ENCODE data around the gene KLKB1.
"Not testable (repeated sequence)": the region's sequence is repeated elsewhere in the genome, so short reads cannot be mapped to it uniquely, and the experiment has no call there.

KLKB1 gene

DNA sequence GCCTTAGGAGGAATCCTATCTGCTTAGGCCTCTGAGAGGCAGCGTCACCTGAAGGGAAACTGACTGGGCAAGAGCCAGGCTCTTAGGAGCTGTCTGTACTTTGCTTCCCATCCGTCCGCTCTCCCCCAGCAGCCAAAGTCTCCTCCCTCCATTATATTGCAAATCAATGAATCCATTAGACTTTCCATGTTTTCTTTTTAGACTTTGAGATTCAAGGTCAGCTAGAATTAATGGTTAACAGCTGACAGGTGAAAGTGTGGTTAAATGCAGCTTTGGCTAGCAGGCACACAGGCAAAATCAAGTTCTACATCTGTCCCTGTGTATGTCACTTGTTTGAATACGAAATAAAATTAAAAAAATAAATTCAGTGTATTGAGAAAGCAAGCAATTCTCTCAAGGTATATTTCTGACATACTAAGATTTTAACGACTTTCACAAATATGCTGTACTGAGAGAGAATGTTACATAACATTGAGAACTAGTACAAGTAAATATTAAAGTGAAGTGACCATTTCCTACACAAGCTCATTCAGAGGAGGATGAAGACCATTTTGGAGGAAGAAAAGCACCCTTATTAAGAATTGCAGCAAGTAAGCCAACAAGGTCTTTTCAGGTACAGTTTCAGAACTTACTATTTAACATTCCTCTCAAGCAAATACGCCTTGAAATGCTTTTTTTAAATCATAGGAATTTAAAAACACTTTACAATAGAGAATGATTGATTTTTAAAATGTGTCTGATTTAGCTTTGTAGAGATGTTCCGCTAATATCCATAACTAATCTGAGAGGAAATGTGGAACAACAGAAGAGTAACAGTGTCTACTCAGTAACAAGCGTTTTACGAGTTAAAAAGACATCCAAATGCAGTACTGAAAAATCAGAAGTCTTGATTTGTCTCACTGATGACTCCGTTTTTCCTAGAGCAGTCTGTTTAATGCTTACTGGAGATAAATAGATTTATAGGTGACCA is 38.7 kb downstream of the KLKB1 start, which contains the start of gene F11:
Gene F11 (plus strand): TSS at position 507 of the 970 bp plus-strand sequence. CDS start 948 bp downstream, outside the sequence.
- DNase-seq (ENCODE audit: low read depth), result no peak

DNA sequence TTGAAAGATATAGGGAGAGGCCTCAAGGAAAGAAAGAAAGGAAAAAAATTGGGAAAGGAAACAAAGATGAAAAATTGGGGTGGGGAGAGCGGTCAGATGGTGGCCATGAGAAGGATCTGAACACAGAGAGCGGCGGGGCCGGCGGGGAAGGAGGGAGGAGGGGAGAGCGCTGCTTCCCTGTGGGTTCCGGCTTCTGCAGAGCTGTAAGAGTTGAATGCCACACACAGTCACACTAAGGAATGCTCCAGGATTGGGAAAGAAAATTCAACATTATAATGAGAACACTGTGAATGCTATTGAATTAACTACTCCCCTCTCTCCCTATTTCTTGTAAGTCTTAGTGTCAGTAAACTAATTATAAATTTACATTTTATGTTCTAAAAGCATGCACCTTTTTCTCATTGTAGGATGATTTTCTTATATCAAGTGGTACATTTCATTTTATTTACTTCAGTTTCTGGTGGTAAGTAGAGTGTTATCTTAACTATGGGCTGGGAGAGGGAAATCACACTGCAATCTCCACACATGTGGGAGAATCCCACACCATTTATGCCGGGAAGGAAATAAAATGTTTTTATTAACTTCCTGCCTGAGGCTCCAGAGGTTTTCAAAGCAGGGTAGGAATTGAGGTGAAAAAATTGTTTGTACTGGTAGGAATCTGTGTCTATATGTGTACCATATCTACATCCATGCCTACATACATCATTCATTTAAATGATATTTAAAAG is 39.6 kb downstream of the KLKB1 start:
- no peak for DNase-seq (ENCODE audit: low read depth)

DNA sequence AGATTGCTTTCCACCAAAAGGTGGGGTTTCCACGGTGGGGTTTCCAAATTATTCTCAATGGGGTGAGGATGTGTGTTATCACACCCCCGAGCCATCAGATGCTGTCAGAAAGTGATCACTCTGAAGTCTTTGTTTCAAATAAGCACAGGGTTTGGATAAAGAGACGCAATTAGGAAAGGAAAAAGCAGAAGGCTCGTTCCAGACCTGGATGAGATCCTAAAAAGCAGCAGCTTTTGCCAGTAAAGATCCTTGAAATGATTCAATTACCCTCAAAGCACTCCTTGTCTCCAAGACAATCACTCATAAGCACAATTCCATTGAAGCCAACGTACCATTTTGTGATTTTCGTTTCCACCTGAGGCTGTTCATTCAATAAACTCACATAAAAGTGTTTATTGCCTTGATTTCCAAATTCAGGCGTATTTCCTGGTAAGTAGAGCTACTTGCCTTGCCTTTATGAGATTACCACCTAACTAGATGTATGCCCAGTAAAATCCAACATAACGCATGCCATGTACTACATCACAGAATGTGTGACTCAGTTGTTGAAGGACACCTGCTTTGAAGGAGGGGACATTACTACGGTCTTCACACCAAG is 43.9 kb downstream of the KLKB1 start:
- DNase-seq (ENCODE audit: low read depth), result no peak

DNA sequence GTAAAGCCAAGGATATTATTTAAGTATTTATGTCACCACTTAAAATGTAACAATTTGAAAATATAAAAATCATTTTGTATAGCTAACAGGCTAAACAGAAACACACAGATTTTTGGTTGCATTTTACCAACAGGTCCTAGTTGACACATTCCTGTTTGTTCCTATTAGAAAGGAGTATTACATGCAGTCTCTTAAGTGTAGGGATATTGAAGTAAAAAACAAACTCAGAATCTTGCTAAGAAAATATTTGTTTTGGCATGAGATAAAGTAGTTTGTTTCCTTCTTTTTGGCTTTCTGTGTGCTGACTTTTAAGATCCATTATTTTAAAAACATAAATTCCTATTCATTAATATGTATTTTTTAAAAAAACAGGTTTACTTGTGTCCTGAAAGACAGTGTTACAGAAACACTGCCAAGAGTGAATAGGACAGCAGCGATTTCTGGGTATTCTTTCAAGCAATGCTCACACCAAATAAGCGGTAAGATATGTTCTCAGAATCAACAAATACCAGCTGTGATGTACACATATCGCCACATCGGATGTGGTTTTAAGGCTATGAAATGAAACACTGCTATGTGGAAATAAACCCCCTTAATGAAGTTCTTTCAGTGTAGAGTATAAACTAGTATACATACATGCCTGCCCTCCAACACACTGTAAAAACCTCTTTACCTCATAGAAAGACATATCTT is 45.5 kb downstream of the KLKB1 start:
- no peak for DNase-seq (ENCODE audit: low read depth)

DNA sequence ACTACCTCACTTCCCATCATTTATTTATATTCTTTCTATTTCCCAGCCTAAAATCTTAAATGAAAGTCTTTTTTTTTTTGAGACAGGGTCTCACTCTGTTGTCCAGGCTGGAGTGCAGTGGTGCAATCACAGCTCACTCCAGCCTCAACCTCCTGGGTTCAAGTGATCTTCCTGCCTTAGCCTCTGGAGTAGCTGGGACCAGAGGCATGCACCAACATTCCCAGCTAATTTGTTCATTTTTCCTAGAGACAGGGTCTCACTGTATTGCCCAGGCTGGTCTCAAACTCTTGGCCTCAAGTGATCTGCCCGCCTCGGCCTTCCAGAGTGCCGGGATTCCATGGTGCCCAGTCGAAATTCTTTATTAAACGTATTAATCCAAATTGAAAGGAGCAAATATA is 46.1 kb downstream of the KLKB1 start:
- DNase-seq (ENCODE audit: low read depth), result not testable (repeated sequence)

DNA sequence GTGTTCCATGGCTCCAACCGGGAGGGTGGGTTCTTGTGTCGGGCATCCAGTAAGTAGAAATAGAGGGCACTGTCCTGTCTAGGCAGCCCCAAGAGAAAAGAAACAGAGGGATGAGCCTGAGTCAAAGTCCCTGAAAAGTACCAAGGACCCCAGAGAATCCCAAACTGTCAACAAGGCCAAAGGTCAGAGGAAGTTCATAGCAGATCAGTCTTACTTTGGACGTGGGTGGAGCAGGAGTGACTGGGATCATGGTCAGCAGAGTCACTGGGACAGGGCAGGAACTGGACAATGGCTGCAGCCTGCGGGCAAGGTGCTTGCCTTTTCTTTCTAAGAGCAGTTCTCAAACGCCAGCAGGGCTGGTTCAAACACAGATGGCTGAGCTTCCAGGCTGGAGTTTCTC is 56.0 kb downstream of the KLKB1 start:
- DNase-seq (ENCODE audit: low read depth), result no peak

DNA sequence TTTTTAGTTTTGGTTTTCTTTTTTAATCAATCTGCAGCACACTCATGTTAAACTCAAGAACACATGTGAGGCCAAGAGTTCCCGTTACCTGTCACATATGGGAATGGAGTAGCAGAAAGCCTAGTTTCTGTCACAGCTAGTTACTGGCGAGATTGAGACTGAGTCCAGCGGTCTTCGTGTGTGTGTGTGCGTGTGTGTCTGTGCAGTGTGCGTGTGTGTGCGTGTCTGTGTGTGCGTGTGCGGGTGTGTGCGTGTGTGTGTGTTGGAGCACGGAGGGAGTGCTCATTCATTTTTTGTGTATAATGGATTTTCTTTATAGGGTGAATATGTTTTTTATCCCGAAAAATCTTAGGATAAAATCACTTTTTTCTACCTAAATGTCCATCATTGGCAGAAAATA is 57.8 kb downstream of the KLKB1 start:
- DNase-seq (ENCODE audit: low read depth), result no peak

DNA sequence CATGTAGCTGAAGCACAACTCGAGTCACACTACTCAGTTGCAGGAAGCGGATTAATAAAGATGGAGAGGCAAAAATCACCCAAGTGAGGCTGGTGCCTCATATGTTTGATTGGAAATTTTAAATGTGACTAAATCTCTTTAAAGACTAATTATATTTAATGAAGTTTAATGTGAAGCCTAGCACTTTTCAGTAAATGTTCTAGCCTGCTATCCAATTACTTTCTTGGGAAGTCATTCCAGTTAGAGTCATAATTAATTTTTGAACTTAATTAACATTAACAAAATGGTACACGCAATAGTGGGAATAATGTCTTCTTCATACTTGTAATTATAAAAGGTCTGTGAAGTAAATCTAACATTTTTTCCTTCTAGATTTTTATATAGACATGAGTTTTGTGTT is 59.3 kb downstream of the KLKB1 start:
- DNase-seq (ENCODE audit: low read depth), result no peak

DNA sequence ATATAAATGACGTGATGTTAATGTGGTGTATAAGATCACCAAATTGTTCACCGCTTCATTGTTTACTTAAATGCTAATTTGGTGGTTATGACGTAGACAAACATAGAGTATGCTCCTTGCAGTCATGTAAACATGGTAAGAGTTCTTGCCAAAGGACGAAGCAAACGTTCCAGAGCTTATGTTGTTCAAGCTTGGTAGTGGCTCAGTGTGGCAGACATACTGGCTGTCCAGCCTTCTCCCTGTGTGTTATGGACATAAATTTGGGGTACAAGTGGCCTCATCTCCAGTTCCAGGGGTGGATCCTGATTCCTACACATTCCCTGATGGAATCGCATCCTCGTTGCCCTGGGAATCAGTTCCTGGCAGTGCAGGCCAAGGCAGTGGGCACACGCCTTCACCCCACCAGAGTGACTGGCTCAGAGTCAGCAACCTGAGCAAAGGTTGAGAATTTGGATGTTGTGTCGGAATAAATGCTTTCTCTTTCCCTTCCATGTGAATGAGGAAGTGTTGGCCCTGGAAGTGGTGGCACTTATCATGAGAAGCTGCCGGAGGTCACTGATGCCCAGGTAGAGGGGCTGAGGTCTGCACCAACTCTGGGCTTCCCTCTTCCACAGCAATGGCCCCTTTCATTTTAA is 64.1 kb downstream of the KLKB1 start:
- no peak for DNase-seq (ENCODE audit: low read depth)

DNA sequence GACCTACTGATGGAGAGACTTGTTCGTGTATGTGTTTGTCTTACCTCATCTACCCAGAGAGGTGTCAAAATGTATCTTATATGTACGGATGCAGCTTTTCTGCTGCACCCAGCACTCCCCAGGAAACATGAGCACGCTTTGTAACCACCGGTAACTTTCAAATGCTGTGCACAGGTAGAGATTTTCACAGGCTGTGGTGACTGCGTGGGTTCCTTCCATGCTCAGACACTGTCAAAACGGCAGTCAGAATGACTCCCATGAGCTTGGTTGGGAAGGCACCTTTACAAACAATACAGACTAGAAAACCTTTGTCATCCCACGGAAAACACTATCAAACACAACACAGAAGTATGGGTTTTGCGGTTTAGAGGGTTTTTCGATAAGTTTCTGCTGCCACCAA is 66.9 kb downstream of the KLKB1 start:
- no peak for DNase-seq (ENCODE audit: low read depth)

DNA sequence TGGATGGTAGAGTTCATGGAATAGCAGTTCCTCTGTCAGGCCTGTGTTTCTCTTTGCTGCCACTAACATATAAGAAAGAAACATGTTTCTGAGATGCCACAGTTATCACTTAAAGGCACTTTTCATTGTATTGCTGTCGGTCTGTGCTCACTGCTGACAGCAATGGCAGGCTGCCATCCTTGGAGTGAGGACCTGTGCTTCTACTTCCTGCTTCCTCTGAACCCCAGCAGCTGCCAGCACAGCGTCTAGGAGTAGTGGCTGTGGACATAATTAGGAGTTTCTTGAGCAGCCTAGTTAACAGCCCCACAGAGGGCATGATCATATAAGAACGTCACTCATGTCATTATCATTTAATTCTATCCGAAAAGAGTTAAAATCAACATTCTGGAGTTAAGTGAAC is 69.2 kb downstream of the KLKB1 start:
- DNase-seq (ENCODE audit: low read depth), result no peak

DNA sequence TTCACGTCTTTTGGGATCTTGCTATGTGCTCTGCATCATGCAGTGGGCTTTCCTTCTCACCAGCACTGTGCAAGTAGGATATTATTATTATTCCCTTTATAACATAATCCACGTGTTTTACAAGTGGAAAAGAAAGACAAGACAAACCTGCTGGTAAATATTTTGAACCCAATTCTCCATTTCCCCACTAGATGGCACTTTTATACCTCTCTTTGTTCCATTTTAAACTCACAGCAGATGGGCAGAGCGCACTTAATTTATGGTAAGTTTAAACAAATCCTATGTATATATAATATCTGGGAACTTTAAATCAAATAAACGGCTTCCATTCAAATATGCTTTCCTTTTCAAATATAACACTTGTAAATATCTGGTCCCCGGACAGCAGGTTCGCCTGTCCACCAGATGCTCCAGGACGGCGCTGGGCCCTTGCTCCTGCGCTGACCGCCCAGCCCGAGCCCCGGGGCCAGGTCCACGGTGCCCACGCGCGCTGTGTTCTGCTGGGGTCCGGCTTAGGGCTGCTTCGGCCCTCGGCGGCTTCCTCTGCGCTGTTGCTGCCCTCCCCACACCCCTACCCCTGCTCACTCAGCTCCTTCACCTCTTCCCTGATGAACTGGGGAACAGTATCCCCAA is 69.8 kb downstream of the KLKB1 start:
- no peak for DNase-seq (ENCODE audit: low read depth)

DNA sequence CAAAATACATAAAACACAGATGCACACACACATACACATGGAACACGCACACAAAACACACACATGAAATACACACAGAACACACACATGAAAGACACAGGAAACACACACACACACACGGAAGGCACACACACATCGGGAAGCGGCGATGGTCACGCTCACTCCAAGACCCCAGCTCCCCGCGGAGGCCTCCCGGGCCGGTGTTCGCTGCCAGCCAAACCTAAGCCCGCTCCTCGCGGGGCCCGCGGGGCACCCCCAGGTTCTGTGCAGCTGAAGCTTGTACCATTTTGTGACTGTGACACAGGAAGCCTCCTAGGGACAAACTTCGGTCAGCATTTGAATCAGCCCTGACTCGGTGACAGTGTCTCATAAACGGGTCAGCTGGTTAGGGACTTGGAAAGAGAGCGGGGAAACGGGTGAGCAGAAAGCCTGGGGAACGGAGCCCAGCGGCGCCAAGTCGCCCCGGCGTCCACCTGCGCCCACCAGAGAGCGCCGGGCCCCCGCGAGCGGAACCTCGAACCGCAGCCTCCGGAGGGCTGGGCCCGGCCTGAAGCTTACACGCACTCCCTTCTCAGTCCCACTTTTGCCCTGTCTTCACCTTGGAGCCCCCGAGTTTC is 70.8 kb downstream of the KLKB1 start:
- DNase-seq (ENCODE audit: low read depth), result no peak

DNA sequence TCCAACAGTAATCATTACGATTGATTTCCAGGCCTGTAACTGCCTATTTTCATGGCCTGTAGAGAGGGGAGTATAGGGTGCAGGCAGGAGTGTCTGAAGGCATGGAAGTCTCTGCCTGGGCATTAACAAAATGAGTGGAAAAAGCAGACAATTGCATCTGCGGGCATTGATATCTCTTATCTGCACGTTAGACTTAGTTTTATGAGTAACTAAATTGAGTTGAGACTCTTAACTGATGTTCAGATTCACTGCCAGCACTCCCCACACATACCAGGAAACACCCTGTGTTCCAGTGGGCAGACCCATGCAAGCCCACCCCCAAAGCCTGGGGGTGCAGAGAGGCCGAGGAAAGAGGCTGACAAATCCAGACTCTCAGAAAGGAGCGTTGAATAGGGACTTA is 72.0 kb downstream of the KLKB1 start:
- no peak for DNase-seq (ENCODE audit: low read depth)

DNA sequence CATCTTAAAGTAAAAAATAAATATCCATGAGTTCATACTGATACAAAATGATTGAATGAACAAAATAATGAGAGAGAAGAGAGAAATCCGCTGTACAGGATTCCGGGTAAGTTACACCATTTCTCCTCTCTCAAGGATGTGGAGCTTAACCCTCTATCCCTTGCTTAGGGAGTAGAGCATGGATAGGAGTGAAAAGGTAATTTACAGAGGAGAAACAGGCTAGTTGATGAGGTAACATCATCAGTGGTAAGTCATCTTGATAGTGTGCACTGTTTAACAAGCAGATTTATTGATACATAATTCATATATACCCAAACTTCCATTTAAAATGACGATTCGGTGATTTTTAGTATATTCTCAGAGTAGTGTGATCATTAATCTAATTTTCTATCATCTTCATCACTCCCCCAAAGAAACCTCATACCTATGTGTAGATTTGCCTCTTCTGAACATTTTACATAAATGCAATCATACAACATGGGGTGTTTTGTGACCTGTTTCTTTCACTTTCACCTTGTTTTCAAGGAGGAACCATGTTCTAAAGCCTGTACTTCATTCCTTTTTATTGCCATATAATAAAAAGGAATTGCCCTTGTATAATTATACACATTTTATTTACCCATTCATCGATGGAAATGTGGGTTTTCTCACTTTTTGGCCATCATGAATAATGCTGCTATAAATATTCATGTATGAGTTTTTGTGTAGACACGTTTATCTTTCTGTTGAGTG is 73.5 kb downstream of the KLKB1 start:
- no peak for DNase-seq (ENCODE audit: low read depth)

DNA sequence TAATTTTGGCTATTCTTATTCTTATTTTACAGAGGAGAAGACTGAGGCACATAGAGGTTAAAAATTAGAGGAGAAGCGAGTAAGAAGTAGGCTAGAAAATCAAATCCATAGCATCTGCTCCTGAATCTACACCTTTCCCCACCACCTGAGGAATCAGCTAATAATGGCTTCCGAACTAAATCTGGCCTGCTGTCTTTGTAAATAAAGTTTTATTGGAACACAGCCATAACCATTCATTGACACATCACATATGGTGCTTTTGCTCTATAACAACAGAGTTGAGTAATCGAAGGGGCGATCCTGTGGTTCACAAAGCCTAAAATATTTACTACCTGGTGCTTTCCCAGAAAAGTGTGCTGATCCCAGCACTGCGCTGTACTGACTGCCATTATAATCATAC is 76.9 kb downstream of the KLKB1 start:
- DNase-seq (ENCODE audit: low read depth), result no peak

DNA sequence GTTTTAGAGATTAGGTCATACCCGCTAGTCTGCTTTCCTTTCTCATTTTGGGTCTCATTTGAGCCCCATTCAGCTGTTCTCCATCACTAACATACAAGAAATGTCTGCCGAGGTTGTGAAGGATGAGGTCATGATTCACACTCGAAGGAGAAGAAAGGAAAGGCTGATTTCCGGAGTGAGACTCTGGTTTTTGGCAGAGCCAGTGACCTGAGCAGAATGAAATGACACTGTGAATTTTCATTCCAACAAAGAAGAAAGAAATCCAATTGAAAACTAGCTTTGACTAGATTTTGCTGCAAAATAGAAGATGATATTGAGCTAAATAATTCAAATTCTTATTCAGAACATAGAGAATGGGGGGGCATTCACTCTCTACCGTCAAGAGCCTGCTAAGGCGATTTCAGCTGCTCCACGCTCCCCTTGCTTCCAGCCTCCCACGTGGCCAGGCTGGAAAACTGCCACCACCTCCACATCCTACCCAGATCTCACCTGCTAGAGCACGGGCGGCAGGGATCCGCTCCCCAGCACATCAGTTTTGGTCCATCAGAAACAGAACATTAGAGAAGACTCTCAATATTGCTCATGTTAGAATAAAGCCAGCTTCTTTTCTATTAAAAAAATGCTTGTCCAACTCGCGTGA is 77.7 kb downstream of the KLKB1 start:
- DNase-seq (ENCODE audit: low read depth), result no peak

DNA sequence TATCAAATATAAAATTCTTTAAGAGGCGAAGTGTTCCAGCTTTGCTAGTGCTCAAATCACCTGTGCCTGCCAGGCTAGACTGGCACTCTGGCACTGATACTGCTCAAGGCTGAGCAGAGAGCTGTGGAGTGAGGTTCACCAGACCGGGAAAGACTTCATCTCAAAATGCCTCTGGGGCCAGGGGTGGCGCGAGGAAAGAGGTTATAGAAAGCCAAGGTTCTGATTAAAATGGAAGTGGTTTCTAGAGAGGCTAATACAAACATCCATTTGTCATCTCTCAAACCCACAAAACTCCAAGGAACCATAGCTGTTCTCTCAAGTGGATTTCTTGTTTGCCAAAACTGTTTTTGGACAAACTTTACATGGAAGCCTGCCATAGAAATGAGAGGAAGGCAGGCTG is 80.2 kb downstream of the KLKB1 start:
- DNase-seq (ENCODE audit: low read depth), result no peak

DNA sequence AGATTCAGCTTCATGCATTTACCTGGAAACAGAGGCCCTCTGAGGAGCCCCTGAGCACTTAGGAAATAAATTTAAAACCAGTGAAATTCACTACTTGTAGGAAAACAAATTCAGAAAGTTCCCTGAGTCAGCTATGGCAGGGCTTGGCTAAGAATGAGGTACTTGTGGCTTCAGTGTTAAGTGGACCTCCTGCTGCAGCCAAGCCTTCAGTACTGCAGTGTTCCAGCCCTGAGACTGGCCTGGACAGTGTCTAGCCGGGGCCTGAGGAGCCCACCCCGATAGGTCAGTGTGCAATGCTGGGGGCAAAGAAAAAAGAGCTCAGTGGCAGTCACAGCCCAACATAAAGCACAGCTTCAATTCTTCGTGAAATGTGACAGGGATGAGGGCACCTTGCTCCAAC is 80.6 kb downstream of the KLKB1 start:
- no peak for DNase-seq (ENCODE audit: low read depth)
